Measurements from ENCODE around the gene TMEM50B. TPM values are rescaled to one million over a fixed set of nuclear protein-coding genes. Genes with fewer than 3 reads are reported as not detected.

Gene TMEM50B
- total RNA-seq, 2 donors from 2014 or later = 29.0 to 50.1 TPM

Other genes with a start within 250 kb of the TMEM50B start
- gene IL10RB, start 213.6 kb downstream of the TMEM50B start, total RNA-seq = 10 to 100 TPM; 48.0 to 86.3 TPM
- 10 to 100 TPM; 32.3 to 62.2 TPM for gene IFNAR1, start 155.0 kb downstream of the TMEM50B start, total RNA-seq
- 100 to 1,000 TPM in 1 of 2 donors, 10 to 100 TPM in 1; 53.7 to 128 TPM for gene IFNGR2, start 76.6 kb downstream of the TMEM50B start, total RNA-seq
- gene DNAJC28, start 11.7 kb upstream of the TMEM50B start, total RNA-seq = 1 to 10 TPM; 1.2 to 2.8 TPM
- 100 to 1,000 TPM in 1 of 2 donors, 10 to 100 TPM in 1; 52.7 to 100 TPM for gene GART, start 62.1 kb upstream of the TMEM50B start, total RNA-seq
- gene SON, start 63.1 kb upstream of the TMEM50B start, total RNA-seq = 100 to 1,000 TPM; 190 to 213 TPM
- gene DONSON, start 108.7 kb upstream of the TMEM50B start, total RNA-seq = 10 to 100 TPM in 1 of 2 donors, 1 to 10 TPM in 1; 7.7 to 21.7 TPM
- gene CRYZL1, start 161.8 kb upstream of the TMEM50B start, total RNA-seq = 10 to 100 TPM; 31.5 to 36.0 TPM
- gene ITSN1, start 162.5 kb upstream of the TMEM50B start, total RNA-seq = 10 to 100 TPM; 22.4 to 28.3 TPM